Erythroblast (primary cell): Measurements from ENCODE around the gene ANKRD33B.

ENCODE experiments used
- GATA1 ChIP-seq: IDR thresholded peaks from 2 replicates; pipeline ENCODE4 v1.6.1; 2011; ENCODE audit warnings: low read depth, mild to moderate bottlenecking, control low read depth, low read length, moderate library complexity
- POLR2A ChIP-seq: IDR thresholded peaks from 2 replicates; pipeline ENCODE4 v1.6.1; 2011; ENCODE audit warnings: mild to moderate bottlenecking, low read length

DNA sequence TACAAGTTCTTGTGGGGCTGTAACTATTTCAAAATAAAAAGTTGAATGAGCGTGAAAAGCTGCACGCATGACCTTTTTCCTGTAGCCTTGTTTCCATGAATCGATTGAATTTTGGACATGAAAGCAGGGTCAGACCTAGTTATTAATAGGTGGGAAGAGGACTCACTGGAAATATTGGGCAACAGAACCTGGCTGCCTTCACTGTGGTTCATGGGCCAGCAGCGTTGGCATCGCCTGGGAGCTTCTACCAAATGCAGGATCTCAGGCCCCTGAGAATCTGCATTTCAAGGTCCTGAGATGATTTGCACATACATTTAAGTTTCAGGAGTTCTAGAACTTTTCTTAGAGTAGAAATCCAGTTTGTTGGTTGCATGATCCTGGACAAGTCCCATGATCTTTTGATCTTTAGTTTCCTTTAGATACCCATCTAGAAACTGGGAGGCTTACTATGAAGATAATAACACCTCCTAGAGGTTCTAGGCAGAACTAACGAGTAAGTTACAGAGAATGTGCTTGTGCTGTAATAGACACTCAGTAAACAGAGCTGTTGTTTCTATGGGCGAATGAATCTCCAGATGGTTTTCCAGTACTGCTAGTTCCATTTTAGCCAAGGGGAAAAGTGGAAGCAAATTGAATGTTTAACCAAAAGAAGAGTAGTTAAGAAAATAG is 12.4 kb downstream of the ANKRD33B start:
- TF ChIP-seq POLR2A, result no peak
- TF ChIP-seq GATA1, result no peak
